SK-N-SH (cell line): ENCODE results near the gene UGT1A1. TPM values are rescaled to one million over a fixed set of nuclear protein-coding genes. Genes with fewer than 3 reads are reported as not detected.

ENCODE experiments used
- CTCF ChIA-PET: fragments of 300-600, 350-600 bp; formaldehyde crosslinking; extraction: SDS; loops from one replicate; lab custom pipeline; 2021; lab: Yijun Ruan, JAX
- POLR2A ChIA-PET: fragments of 350-600 bp; sonication (Branson Sonifier 250); formaldehyde crosslinking; extraction: SDS; loops from one replicate; lab custom pipeline; 2020; ENCODE audit warnings: antibody characterized with exemption, inconsistent platforms; lab: Yijun Ruan, JAX
- DNase-seq: peaks from one replicate; pipeline ENCODE4 v3.0.0; 2012
- H2AFZ ChIP-seq: fragments of 200-600 bp; sonication (generic); 2 replicates; pipeline ENCODE4 v1.8.1; 2016; ENCODE audit warnings: antibody characterized with exemption, mild to moderate bottlenecking, low read depth
- H3F3A ChIP-seq: fragments of 200-600 bp; sonication (generic); replicated peaks from 2 replicates; pipeline ENCODE3; 2016; ENCODE audit warnings: antibody characterized with exemption, mild to moderate bottlenecking; ENCODE audit not compliant: insufficient read depth
- H3K27ac ChIP-seq, 2 experiments: fragments of 200-500 bp in 1 of 2; fragments of 200-600 bp in 1 of 2; sonication (Bioruptor generic) in 1 of 2; sonication (generic), shearing (Covaris generic) in 1 of 2; 2 replicates each; pipeline versions ENCODE4 v1.5.1 to v1.6.1; 2014 to 2016; ENCODE audit warnings: low read depth in 2 of 2, inconsistent platforms in 1 of 2, low read length in 1 of 2, mild to moderate bottlenecking in 1 of 2, mixed read lengths in 1 of 2
- H3K27me3 ChIP-seq: fragments of 200-600 bp; sonication (generic), shearing (Covaris generic); 2 replicates; pipeline ENCODE4 v1.6.1; 2016; ENCODE audit warnings: mixed run types; ENCODE audit not compliant: insufficient read depth
- H3K36me3 ChIP-seq, 2 experiments: fragments of 200-500 bp in 1 of 2; fragments of 200-600 bp in 1 of 2; sonication (Bioruptor generic) in 1 of 2; sonication (generic) in 1 of 2; replicated peaks in 1 of 2; 2 replicates each; pipeline versions ENCODE3 to v1.5.1; 2014 to 2016; ENCODE audit warnings: low read length in 1 of 2, mild to moderate bottlenecking in 1 of 2; ENCODE audit not compliant: insufficient read depth in 2 of 2, control insufficient read depth in 1 of 2
- H3K4me1 ChIP-seq, 2 experiments: fragments of 200-500 bp in 1 of 2; fragments of 200-600 bp in 1 of 2; sonication (Bioruptor generic) in 1 of 2; sonication (generic), shearing (Covaris generic) in 1 of 2; 2 replicates each; pipeline versions ENCODE4 v1.5.1 to v1.6.1; 2014 to 2016; ENCODE audit warnings: low read depth in 1 of 2, low read length in 1 of 2, mixed run types in 1 of 2; ENCODE audit not compliant: insufficient read depth in 2 of 2, control insufficient read depth in 1 of 2
- H3K4me2 ChIP-seq: fragments of 200-600 bp; sonication (generic), shearing (Covaris generic); 2 replicates; pipeline ENCODE4 v1.6.1; 2017; ENCODE audit warnings: mixed run types
- H3K4me3 ChIP-seq, 2 experiments: fragments of 200-500 bp in 1 of 2; fragments of 200-600 bp in 1 of 2; sonication (Bioruptor generic) in 1 of 2; sonication (generic), shearing (Covaris generic) in 1 of 2; 2 replicates each; pipeline versions ENCODE4 v1.5.1 to v1.8.1; 2014 to 2016; ENCODE audit warnings: low read depth in 2 of 2, inconsistent platforms in 1 of 2, low read length in 1 of 2, mild to moderate bottlenecking in 1 of 2, mixed read lengths in 1 of 2, moderate library complexity in 1 of 2
- H3K79me2 ChIP-seq: fragments of 200-600 bp; sonication (generic); 2 replicates; pipeline ENCODE4 v1.8.1; 2017; ENCODE audit warnings: mild to moderate bottlenecking; ENCODE audit not compliant: insufficient read depth
- H3K9ac ChIP-seq: fragments of 200-600 bp; sonication (generic); 2 replicates; pipeline ENCODE4 v1.6.1; 2017; ENCODE audit warnings: mixed run types
- H3K9me2 ChIP-seq: fragments of 200-600 bp; sonication (generic); 2 replicates; pipeline ENCODE4 v1.6.1; 2017; ENCODE audit warnings: mixed run types
- H3K9me3 ChIP-seq: fragments of 200-600 bp; sonication (generic); 2 replicates; pipeline ENCODE4 v1.6.1; 2017; ENCODE audit warnings: mixed run types, mild to moderate bottlenecking, moderate library complexity
- H4K20me1 ChIP-seq: fragments of 200-600 bp; sonication (generic); 2 replicates; pipeline ENCODE4 v1.6.1; 2017; ENCODE audit warnings: mild to moderate bottlenecking, mixed run types; ENCODE audit not compliant: insufficient read depth
- CHD2 ChIP-seq: fragments of 150-350 bp; IDR thresholded peaks from 2 replicates; pipeline ENCODE4 v1.6.1; 2018; ENCODE audit warnings: low read length; ENCODE audit not compliant: partially characterized antibody
- CTCF ChIP-seq: fragments of 200-600 bp; sonication (generic); IDR thresholded peaks from 2 replicates; pipeline ENCODE4 v1.6.1; 2017; ENCODE audit warnings: antibody characterized with exemption, mild to moderate bottlenecking, moderate library complexity
- EZH2phosphoT487 ChIP-seq: fragments of 200-600 bp; sonication (generic); IDR thresholded peaks from 2 replicates; pipeline ENCODE4 v1.6.1; 2017; ENCODE audit warnings: low read depth, mixed run types, mild to moderate bottlenecking, antibody characterized with exemption, moderate library complexity, borderline replicate concordance
- FOSL2 ChIP-seq: IDR thresholded peaks from 2 replicates; pipeline ENCODE4 v1.4.0; 2012; ENCODE audit warnings: low read depth, mild to moderate bottlenecking, moderate library complexity, borderline replicate concordance
- FOXJ3 ChIP-seq: sonication (generic); formaldehyde crosslinking; IDR thresholded peaks from 2 replicates; pipeline ENCODE4 v1.5.1; 2020; ENCODE audit warnings: mild to moderate bottlenecking, missing genetic modification reagents
- GABPA ChIP-seq: IDR thresholded peaks from 2 replicates; pipeline ENCODE4 v1.4.0; 2012; ENCODE audit warnings: low read depth, mild to moderate bottlenecking
- GATA2 ChIP-seq: sonication (generic); formaldehyde crosslinking; IDR thresholded peaks from 2 replicates; pipeline ENCODE4 v1.5.0; 2020; ENCODE audit warnings: mild to moderate bottlenecking, missing genetic modification reagents
- PBX3 ChIP-seq: IDR thresholded peaks from 2 replicates; pipeline ENCODE4; 2012
- POLR2AphosphoS5 ChIP-seq: IDR thresholded peaks from 2 replicates; pipeline ENCODE4 v1.6.1; 2012; ENCODE audit warnings: low read depth, low read length
- RAD21 ChIP-seq: IDR thresholded peaks from 2 replicates; pipeline ENCODE4 v1.6.1; 2012; ENCODE audit warnings: mild to moderate bottlenecking, low read length
- RCOR1 ChIP-seq: fragments of 150-350 bp; IDR thresholded peaks from 2 replicates; pipeline ENCODE4 v1.6.1; 2017; ENCODE audit warnings: antibody characterized with exemption, low read length
- REST ChIP-seq: IDR thresholded peaks from 2 replicates; pipeline ENCODE4 v1.6.1; 2012; ENCODE audit warnings: mild to moderate bottlenecking, low read depth, low read length, moderate library complexity
- RFX5 ChIP-seq: IDR thresholded peaks from 2 replicates; pipeline ENCODE4 v1.6.1; 2012; ENCODE audit warnings: mild to moderate bottlenecking, improper control_type of control experiment, low read length
- RXRA ChIP-seq: IDR thresholded peaks from 2 replicates; pipeline ENCODE4 v1.4.0; 2012; ENCODE audit warnings: low read depth, mild to moderate bottlenecking, borderline replicate concordance
- SIN3A ChIP-seq: IDR thresholded peaks from 2 replicates; pipeline ENCODE4 v1.6.1; 2012; ENCODE audit warnings: low read depth, mild to moderate bottlenecking, low read length, moderate library complexity, borderline replicate concordance
- TCF12 ChIP-seq: IDR thresholded peaks from 2 replicates; pipeline ENCODE4 v1.4.0; 2012
- USF1 ChIP-seq: IDR thresholded peaks from 2 replicates; pipeline ENCODE4 v1.4.0; 2012; ENCODE audit warnings: low read depth, borderline replicate concordance
- ZBTB33 ChIP-seq: IDR thresholded peaks from 2 replicates; pipeline ENCODE4 v1.4.0; 2012; ENCODE audit warnings: low read depth, borderline replicate concordance
- WGBS: methylation state at CpG from one replicate; pipeline ENCODE4 v1.1.6; 2017; ENCODE audit warnings: low lambda C conversion rate; 5-methylcytosine and 5-hydroxymethylcytosine counted together
- polyA plus RNA-seq, 3 experiments: library from polyadenylated mRNA; depleted of rRNA; stranded (reverse); fragments of >200 nt; gene quantifications; 2 replicates each; pipeline ENCODE4 v1.2.3, GENCODE V29; 2012

UGT1A1 gene
- polyA plus RNA-seq, 1 of the 3 experiments (the other 2 are of a cell fraction): not detected

GRCh38 chr2:233807966-233808935 lies 48.2 kb downstream of the UGT1A1 start:
- WGBS: 60% methylated on average over 5 of the region's 10 CpGs
- TF ChIP-seq TCF12 (no peak), ZBTB33 (no peak), RFX5 (no peak), FOXJ3 (CRISPR knock-in tag) (no peak), CTCF (no peak), SIN3A (no peak), RAD21 (no peak), EZH2phosphoT487 (no peak), GABPA (no peak), REST (no peak), PBX3 (no peak), RCOR1 (no peak), GATA2 (no peak), RXRA (no peak), FOSL2 (no peak), USF1 (no peak), POLR2AphosphoS5 (no peak), CHD2 (no peak)
- H3K4me2 ChIP-seq: no peak overlapping the region
- H3F3A ChIP-seq: no peaks in the 10 kb centered on the region
- POLR2A ChIA-PET: no interaction called here
- CTCF ChIA-PET: interaction anchor here (0.6 kb wide), 1 partner anchor 454 kb away, joined by 3 read pairs; the partner anchor contains the start of gene DGKD
- no peaks in the 10 kb centered on the region for H3K4me1 ChIP-seq
- no peak overlapping the region for H3K27ac ChIP-seq
- no peak overlapping the region for H3K4me3 ChIP-seq
- H3K9me2 ChIP-seq: no peaks in the 10 kb centered on the region
- no peaks in the 10 kb centered on the region for H3K79me2 ChIP-seq
- no peaks in the 10 kb centered on the region for H3K36me3 ChIP-seq
- H3K27me3 ChIP-seq: no peaks in the 10 kb centered on the region; the same call in 1 of the 2 replicates
- H2AFZ ChIP-seq: no peak overlapping the region
- no peaks in the 10 kb centered on the region; the same call in 1 of the 2 replicates for H3K9me3 ChIP-seq
- H3K9ac ChIP-seq: no peak overlapping the region
- H4K20me1 ChIP-seq: no peaks in the 10 kb centered on the region
- no peak for DNase-seq
